ENCODE results near the gene SGCA. TPM values are rescaled to one million over a fixed set of nuclear protein-coding genes. Genes with fewer than 3 reads are reported as not detected.
A peak's percentile ranks its signal among the peaks of the same experiment; 100 is the strongest.

The SGCA gene
- total RNA-seq, 1 experiment from 2014 or later = 1.3 TPM

DNA sequence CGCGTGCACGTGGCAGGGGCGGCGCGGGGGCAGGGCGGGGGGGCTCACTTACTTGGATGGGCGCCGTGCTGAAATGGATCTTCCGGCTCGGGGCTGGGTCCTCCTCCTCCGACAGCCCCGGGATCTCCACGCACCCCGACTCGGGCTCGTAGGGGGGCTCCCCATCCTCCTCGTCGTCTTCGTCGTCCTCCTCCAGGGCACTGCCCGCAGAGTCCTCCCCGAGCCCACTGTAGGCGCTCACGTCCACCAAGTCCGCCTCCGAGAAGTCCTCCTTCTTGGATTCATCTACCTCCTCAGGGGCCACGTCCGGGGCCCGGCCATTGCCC is 16.8 kb upstream of the SGCA start:
- DNase-seq (ENCODE audit: low read depth) = no peak

DNA sequence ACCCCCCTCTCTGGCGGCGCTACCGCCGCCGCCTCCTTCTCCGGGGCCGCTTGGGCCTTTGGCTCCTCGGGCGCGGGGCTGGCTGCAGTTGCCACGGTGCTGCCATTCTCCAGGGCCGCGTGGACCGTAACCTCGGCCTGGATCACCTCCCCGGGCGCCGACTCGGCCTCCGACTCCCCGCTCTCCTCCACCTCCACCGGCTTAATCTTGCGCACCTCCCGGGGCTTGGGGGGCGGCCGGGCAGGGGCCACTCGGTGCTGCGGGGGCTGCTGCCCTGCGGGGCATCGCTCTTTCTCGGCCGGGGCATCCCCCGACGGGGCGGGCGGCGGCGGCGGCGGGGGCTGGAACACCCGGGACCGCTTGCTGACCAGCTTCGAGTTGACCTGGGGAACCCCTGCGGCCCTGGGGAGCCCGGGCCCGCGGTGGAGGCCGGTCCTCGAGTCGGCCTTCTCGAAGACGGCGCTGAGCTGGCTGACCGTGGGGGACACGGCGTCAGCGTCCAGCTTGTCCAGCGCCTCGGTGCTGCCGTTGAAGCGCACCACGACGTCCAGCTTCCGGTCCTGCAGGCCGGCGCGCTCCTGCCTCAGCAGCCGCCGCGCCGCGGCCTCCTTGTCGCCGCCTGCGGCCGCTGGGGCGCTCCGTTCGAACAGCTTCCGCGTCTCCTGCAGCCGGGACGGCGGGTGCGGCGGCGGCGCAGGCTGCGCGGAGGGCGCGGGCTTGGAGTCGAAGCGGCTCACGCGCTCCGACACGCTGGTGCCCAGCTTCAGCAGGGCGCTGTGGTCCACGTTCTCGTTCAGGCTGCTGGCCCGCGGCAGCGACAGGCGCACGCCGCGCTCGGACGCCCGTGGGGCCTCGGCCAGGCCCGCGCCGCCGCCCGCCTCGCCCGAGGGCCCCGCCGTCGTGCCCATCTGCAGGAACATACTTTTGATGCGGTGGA is 16.1 kb upstream of the SGCA start:
- peak; percentile 65 for DNase-seq (ENCODE audit: low read depth)

- DNase-seq (ENCODE audit: low read depth) = no peak
Observed at GRCh38 chr17:50150354-50151040, 15.3 kb upstream of the SGCA start, which contains the start of gene PPP1R9B. PPP1R9B (minus strand) TSS chr17:50150677; CDS start chr17:50150513, 164 bp downstream.

GRCh38 chr17:50151041-50151936 is 14.5 kb upstream of the SGCA start:
- DNase-seq (ENCODE audit: low read depth) = peak; percentile 89

DNA sequence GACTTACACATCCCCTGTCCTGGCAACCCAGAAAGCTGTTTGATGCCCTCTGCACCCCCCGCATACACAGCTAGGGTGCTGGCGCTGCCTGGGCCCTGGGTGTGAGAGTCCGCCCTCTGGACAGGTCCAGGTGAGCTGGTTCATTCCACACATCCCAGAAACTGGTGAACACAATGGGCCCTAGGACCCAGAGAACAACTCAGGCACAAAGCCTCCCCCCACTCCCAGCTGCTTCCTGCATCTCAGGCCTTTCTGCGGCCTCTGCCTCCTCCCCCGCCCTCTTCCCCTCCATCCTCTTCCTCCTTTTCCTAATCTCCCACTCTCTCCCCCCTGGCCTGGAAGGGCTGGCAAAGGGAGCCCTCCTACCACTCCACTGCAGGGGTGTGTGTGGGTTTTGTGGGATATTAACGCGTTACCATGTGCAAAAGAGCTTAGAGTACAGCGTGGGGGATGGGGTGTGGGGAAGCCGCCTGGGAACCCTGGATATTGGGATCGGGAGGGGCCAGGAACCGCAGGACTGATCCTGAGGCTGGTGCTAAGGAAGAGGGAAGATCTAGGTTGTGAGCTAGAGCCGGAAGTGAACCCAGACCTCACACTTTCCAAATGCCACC is 13.8 kb upstream of the SGCA start:
- peak; percentile 86 for DNase-seq (ENCODE audit: low read depth)

GRCh38 chr17:50152736-50153135 is 13.1 kb upstream of the SGCA start:
- no peak for DNase-seq (ENCODE audit: low read depth)

DNA sequence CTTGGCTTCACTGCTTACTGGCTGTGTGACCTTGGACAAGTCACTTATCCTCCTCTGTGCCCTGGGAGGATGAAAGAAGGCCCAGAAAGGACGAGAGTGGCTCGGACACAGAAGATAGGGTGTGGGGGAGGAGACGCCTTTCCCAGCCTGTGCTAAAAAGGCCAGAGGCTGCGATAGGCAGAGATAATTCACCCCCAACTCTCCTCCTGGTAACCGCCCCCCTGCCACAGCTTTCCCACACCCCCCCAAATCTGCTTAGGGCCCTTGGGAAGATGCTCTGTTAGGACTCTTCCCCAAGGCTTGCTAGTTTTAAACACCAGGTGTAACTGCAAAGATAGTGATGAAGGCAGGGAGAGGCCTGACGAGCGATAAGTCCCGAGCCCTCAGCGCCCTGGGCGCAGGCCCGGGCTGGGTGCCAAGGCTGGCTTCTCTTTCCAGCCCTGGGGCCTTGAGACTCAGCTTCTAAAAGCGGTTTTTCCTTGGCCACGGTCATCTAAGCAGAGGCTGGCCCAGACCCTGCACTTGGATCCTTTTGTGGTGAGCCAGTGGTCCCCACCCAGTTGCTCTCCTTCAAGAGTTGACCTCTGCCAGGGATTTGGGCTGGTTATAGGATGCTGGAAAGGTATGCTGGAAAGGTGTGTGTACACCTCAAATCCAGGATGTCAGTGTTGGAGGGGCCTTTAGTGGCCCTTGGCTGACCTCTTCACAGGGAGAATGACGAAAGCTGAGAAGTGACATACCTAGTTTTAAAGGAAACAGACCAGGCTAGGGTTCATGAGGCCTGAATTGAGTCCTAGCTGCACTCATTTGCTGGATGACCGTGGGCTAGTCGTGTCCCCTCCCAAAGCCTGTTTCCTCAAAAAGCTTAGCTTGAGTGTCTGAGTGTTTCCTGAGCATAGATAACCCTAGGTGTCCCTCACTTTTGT is 11.9 kb upstream of the SGCA start:
- no peak for DNase-seq (ENCODE audit: low read depth)

GRCh38 chr17:50154604-50155003 is 11.2 kb upstream of the SGCA start:
- no peak for DNase-seq (ENCODE audit: low read depth)

- DNase-seq (ENCODE audit: low read depth) = no peak
Observed at GRCh38 chr17:50155115-50155819, 10.5 kb upstream of the SGCA start.

GRCh38 chr17:50157891-50158290 is 7.9 kb upstream of the SGCA start:
- DNase-seq (ENCODE audit: low read depth) = no peak

- peak; percentile 93 for DNase-seq (ENCODE audit: low read depth)
Observed at GRCh38 chr17:50161023-50161910, 4.5 kb upstream of the SGCA start.

- DNase-seq (ENCODE audit: low read depth) = no peak
Observed at GRCh38 chr17:50161911-50162288, 3.9 kb upstream of the SGCA start.

DNA sequence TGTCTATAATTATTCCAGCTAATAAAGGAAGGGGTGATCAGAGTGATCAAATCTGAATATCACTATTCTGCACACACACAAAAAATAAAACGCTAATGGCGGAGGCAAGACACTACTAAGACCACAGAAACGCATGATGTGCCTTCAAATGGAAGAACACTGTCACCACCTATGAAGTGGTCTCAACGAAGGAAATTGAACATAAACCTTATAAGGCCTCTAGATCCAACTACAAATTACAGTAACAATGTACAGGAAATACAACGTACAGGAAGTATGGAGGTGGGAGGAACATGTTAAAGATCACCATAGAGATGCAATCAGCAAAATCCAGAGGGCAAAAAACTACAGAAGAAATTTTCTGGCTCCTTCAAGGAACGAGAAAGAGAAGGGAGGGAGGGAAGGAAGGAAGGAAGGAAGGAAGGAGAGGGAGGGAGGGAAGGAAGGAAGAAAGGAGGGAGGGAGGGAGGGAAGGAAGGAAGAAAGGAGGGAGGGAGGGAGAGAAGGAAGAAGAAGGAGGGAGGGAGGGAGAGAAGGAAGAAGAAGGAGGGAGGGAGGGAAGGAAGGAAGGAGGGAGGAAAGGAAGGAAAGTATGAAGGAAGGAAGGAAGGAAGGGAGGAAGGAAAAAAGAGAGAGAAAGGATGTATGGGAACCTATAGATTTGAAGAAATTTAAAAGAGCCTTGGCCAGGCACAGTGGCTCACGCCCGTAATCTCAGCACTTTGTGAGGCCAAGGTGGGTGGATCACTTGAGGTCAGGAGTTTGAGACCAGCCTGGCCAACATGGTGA is 3.1 kb upstream of the SGCA start:
- DNase-seq (ENCODE audit: low read depth) = no peak

- DNase-seq (ENCODE audit: low read depth) = no peak
Observed at GRCh38 chr17:50163843-50164696, 1.7 kb upstream of the SGCA start.

- no peak for DNase-seq (ENCODE audit: low read depth)
Observed at GRCh38 chr17:50164697-50164988, 1.2 kb upstream of the SGCA start.

DNA sequence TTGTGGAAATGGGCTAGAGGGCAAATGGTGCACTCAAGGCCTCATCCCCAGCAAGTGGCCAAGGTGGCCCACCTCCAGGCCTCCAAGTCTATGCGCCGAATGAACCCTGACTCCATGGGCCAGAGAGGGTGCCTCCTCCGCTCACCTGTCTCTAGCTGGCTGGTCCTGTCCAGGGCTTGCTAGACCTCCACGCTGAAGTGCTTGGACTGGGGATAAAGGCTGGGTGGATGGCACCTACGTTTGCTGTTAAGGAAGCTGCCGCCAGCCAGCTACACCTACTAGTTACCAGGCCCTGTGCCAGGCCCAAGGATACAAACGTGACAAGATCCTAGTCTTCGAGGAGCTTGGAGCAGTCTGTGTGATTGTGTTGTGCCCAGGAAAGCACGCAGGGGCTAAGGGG is 739 bp upstream of the SGCA start:
- no peak for DNase-seq (ENCODE audit: low read depth)

GRCh38 chr17:50165466-50165865 is 339 bp upstream of the SGCA start:
- no peak for DNase-seq (ENCODE audit: low read depth)

Data from Daoy (cell line).